Panc1 (cell line): Measurements from ENCODE around the gene DAPK2.

Experiments used
- POLR2AphosphoS5 ChIP-seq: IDR thresholded peaks from 2 replicates; pipeline ENCODE4 v1.6.1; 2012; ENCODE audit warnings: mild to moderate bottlenecking, low read depth, low read length, moderate library complexity
- SIN3A ChIP-seq: IDR thresholded peaks from 2 replicates; pipeline ENCODE4 v1.6.1; 2012; ENCODE audit warnings: low read depth, mild to moderate bottlenecking, low read length, moderate library complexity, borderline replicate concordance; ENCODE audit not compliant: insufficient read depth
- TCF7L2 ChIP-seq: IDR thresholded peaks from 2 replicates; pipeline ENCODE4 v1.6.1; 2011; ENCODE audit warnings: mild to moderate bottlenecking, low read depth, low read length, inconsistent platforms
- TF ChIP-seq, protein P1 (sequence below): fragments of 450-650 bp; IDR thresholded peaks from 2 replicates; pipeline ENCODE4 v1.5.1; 2017; ENCODE audit warnings: mild to moderate bottlenecking
- TF ChIP-seq, protein P2 (sequence below), 2 experiments: IDR thresholded peaks; 2 replicates each; pipeline ENCODE4 v1.6.1; 2011 to 2012; ENCODE audit warnings: low read depth in 2 of 2, control low read depth in 1 of 2, low read length in 1 of 2, mild to moderate bottlenecking in 1 of 2, moderate library complexity in 1 of 2; ENCODE audit not compliant: insufficient read depth in 1 of 2

DNA sequence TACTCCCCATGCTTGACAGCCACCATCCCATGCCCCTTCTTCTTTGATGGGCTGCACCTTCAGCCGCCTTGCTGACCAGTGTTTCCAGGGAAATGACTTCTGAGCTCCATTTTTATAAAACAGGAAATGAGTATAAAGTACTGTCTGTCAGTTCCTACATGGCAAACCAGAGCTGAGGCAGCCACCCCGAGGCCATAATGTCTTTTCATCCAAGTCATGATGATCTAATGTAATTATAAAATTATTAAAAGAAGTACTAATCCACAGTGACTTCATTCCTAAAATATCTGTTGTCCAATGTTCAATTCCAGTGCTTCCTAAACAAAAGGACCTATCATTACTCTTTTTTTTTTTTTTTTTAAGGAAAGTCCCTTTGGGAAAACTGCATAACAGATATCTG lies 137.3 kb downstream of the DAPK2 start:
- TF ChIP-seq POLR2AphosphoS5 (no peak), SIN3A (no peak), TCF7L2 (no peak)
- TF ChIP-seq, protein P1, sequence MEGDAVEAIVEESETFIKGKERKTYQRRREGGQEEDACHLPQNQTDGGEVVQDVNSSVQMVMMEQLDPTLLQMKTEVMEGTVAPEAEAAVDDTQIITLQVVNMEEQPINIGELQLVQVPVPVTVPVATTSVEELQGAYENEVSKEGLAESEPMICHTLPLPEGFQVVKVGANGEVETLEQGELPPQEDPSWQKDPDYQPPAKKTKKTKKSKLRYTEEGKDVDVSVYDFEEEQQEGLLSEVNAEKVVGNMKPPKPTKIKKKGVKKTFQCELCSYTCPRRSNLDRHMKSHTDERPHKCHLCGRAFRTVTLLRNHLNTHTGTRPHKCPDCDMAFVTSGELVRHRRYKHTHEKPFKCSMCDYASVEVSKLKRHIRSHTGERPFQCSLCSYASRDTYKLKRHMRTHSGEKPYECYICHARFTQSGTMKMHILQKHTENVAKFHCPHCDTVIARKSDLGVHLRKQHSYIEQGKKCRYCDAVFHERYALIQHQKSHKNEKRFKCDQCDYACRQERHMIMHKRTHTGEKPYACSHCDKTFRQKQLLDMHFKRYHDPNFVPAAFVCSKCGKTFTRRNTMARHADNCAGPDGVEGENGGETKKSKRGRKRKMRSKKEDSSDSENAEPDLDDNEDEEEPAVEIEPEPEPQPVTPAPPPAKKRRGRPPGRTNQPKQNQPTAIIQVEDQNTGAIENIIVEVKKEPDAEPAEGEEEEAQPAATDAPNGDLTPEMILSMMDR, result no peak
- TF ChIP-seq, protein P2, sequence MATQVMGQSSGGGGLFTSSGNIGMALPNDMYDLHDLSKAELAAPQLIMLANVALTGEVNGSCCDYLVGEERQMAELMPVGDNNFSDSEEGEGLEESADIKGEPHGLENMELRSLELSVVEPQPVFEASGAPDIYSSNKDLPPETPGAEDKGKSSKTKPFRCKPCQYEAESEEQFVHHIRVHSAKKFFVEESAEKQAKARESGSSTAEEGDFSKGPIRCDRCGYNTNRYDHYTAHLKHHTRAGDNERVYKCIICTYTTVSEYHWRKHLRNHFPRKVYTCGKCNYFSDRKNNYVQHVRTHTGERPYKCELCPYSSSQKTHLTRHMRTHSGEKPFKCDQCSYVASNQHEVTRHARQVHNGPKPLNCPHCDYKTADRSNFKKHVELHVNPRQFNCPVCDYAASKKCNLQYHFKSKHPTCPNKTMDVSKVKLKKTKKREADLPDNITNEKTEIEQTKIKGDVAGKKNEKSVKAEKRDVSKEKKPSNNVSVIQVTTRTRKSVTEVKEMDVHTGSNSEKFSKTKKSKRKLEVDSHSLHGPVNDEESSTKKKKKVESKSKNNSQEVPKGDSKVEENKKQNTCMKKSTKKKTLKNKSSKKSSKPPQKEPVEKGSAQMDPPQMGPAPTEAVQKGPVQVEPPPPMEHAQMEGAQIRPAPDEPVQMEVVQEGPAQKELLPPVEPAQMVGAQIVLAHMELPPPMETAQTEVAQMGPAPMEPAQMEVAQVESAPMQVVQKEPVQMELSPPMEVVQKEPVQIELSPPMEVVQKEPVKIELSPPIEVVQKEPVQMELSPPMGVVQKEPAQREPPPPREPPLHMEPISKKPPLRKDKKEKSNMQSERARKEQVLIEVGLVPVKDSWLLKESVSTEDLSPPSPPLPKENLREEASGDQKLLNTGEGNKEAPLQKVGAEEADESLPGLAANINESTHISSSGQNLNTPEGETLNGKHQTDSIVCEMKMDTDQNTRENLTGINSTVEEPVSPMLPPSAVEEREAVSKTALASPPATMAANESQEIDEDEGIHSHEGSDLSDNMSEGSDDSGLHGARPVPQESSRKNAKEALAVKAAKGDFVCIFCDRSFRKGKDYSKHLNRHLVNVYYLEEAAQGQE (IDR thresholded peaks at IDR 0.05; ENCODE audit: insufficient read depth in 1 of 2, low read depth in 2 of 2, low read length in 1 of 2), result no peak
